ES-I3 (cell line): Measurements from ENCODE around the gene ALG12.

Experiments used
- H3K36me3 ChIP-seq: 2 replicates; pipeline ENCODE4 v1.6.1; 2013; ENCODE audit warnings: mild to moderate bottlenecking, low read length, control low read depth, moderate library complexity; ENCODE audit not compliant: insufficient read depth
- H3K4me1 ChIP-seq: 2 replicates; pipeline ENCODE4 v1.6.1; 2013; ENCODE audit warnings: mild to moderate bottlenecking, control low read depth, low read length; ENCODE audit not compliant: insufficient read depth
- H3K9ac ChIP-seq: 2 replicates; pipeline ENCODE4 v1.6.1; 2013; ENCODE audit warnings: low read depth, mild to moderate bottlenecking, low read length, moderate library complexity
- H3K9me3 ChIP-seq: 2 replicates; pipeline ENCODE4 v1.6.1; 2013; ENCODE audit warnings: mild to moderate bottlenecking, low read length, moderate library complexity; ENCODE audit not compliant: control insufficient read depth, insufficient read depth

Gene ALG12

GRCh38 chr22:49917974-49918910, at the start of gene ALG12, which contains the start of gene CRELD2:
ALG12 (minus strand) TSS chr22:49918438; CDS start chr22:49913765, 4,673 bp downstream.
CRELD2 (plus strand) TSS chr22:49918634; CDS start chr22:49918770, 136 bp downstream.
- H3K4me1 ChIP-seq, result peaks cover 3% of the 10 kb centered on the region; the same call in 1 of the 2 replicates
- peak within 1 kb of the TSS; percentile 93 for H3K9ac ChIP-seq
- H3K36me3 ChIP-seq, result no peaks in the 10 kb centered on the region
- H3K9me3 ChIP-seq, result no peaks in the 10 kb centered on the region

DNA sequence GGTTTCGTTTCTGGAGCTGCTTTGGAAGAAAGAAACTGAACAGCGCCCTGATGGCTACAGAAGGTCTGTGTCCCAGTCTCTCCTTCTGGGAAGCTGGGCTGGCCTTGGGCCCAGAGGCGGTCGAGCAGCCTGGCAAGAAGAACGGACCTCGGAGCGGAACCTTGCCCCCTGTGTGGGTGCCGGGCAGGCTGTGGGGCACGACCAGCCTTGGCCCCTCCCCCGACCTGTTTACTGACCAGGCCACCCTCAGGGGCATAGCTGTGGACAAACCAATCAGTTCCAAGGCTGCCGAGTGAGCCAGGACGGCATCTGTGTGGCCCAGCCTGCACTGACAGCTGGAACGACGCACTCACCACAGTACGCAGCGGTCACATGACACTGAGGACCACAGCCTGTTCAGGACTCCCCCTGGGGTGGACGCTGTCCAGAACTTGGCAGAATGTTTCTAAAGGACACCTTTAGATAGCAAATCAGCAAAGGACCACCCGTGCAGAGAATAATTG, 49.5 kb upstream of the ALG12 start:
- H3K9me3 ChIP-seq, result no peaks in the 10 kb centered on the region
- no peak overlapping the region for H3K9ac ChIP-seq
- H3K4me1 ChIP-seq, result peaks cover 10% of the 10 kb centered on the region
- peaks cover 9% of the 10 kb centered on the region for H3K36me3 ChIP-seq

DNA sequence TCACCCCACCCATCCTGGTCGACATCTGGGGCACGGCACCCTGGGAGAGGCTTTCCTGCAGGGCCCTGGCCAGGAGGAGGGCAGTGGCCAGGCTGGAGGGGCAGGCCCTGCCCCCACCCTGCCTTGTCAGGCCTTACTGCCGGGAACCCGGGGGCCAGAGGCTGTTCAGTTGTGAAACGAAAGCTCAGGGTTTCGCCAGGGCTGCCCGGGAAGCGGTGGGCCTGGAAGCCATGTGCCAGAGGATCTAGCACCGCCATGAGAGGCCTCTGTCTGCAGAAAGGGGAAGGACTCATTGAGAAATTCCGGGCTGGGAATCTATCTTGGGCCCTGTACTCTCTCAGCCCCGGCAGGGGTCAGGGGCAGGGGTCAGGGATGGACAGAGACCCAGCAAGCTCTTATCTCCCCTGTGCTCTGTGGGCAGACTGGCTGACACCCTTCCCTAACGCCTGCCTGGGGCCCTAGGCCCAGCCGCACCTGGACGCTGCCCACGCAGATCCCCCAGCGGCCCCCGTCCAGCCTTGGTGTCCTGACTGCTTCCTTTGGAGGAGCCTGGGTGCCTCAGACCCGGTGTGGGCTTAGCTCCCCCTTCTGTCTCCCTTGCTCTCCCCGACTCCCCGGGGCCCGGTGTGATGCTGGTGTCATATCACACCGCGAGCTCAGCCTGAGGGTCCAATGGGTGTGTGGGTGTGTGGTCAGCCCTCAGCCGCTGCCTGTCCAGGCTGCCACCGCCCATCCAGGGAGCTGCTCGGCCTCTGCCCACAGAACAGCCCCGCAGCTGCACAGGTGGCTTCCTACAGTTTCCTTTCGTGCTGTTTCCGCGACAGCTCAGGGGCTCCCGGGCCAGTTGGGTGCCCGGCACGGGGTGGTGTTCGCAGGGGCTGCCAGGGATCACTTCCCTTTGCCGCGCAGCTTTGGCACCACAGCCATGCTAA, 48.8 kb upstream of the ALG12 start:
- Histone ChIP-seq H3K9me3 (no peaks in the 10 kb centered on the region), H3K36me3 (peaks cover 10% of the 10 kb centered on the region), H3K9ac (no peak overlapping the region), H3K4me1 (peaks cover 14% of the 10 kb centered on the region)

DNA sequence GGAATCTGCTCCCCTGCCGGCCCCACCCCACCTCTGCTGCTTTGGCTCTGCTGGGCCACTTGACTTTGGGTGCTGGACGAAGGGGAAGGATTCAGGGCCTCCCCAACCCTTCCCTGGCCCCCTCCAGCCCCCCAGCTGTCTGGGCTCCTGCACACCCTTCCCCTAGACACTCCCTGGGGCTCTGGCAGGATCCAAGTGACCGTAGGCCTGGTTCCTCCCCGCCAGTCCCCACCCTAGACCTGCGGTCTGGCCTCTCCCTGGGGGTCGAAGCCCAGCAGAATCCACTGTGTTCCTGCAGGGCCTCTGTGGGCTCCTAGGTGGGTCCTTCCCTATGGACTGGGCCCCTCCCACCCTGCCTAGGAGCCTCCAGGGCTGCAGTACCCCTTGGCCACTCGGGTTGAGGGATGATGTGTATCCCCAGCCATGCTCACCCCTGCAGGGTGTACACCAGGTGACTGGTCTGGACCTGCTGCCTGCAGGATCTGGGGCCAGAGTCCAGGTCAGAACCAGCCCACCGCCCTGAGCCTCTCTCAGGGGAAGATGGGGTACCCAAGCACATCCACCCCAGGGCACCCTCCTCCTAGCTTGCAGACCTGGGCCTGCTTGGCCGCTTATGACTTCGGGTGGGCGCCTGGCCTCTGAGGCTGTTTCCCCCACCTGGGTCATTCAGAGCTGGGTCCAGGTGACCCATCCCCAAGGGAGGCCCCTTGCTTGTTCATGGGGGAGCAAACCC, 48.0 kb upstream of the ALG12 start:
- Histone ChIP-seq H3K4me1 (peaks cover 14% of the 10 kb centered on the region), H3K36me3 (peaks cover 10% of the 10 kb centered on the region), H3K9me3 (no peaks in the 10 kb centered on the region), H3K9ac (no peak overlapping the region)

DNA sequence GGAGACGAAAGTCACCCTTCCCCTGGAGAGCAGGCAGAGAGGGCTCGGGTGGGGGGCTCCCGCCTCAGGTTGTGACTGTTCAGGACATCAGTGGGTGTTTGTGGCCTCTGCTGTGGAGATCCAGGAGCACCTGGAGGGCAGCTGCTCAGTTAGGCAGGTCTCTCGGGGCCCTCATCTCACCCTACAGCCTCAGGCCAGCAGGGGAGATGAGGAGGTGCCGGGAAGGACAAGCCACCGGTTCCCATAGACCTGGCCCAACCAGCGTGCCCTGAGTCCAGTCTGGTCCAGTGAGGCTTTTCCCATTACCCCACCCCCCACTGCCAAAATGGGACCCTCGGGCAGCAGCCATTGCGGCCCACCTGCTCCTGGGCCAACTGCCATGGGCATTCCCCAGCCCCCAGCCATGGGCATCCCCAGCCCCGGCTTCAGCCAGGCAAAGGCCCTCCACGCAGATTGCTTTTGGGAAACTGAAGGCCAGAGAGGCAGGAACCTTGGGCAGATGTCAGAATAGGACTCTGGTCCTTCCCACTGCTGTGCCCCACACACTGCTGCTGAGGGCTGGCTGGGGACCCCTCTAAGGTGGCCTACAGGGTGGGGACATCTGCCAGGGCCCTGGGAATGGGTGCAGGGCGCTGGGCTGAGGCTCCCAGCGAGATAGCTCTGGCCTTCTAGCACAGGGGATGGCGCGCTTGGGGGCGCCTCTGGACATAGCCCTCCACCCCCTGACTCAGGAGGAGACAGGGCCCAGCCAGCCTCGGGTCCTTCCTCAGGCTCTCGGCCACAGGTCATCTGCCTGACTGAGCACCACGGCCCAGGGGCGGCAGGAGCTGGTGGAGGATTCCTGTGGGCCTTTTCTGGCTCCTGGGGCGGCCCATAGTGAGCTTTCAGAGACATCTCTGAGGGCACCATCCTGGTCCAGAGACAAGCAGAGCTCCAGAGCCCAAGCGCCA, 47.1 kb upstream of the ALG12 start:
- Histone ChIP-seq H3K9ac (no peak overlapping the region), H3K36me3 (peaks cover 10% of the 10 kb centered on the region), H3K4me1 (peaks cover 11% of the 10 kb centered on the region)

DNA sequence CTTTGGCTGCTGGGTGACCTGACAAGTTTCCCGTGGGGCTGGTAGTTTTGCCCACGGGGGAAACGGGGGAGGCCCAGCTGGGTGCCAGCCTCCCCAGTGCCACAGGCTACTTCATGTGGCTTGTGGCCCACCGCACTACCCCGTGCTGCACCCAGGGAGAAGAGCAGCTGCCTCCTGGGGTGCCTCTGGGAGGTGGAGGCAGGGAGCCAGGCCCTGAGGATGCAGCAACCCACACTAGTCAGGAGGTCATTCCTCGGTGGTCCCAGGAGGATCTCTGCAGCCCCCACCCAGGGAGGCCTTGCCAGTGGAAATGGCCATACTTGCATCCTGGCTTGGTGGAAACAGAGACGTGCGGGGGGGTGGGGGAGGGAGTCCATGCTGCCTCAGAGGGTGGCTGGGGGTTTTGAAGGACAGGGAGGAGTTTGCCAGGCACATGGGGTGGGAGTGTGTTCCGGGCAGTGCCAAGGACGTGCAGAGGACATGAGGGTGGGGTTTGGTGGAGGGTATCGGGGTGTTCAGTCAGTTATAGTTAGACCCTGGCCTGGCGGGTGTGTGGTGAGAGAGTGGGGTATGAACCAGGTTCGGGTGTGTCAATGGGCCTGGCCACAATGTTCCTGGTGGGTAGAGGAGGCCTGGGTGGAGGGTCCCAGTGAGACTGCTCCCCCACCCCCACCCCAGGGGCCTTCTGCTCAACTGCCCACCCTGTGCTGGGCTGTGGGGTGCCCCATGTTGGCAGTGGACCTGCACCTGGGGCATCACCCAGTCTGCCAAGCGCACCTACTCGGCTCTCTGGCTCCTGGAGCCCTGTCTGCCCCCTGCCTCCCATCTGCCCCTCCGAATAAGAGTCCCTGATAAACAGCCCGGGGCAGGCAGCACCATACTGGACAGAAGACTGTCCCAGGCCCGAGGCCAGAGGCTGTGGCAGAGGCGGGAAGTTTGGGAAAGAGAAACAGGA, 46.2 kb upstream of the ALG12 start:
- Histone ChIP-seq H3K9me3 (no peaks in the 10 kb centered on the region), H3K4me1 (peaks cover 7% of the 10 kb centered on the region; the same call in 1 of the 2 replicates), H3K9ac (no peak overlapping the region), H3K36me3 (peaks cover 10% of the 10 kb centered on the region)

More for the DNA sequence above, 47.1 kb upstream of the ALG12 start:
- no peaks in the 10 kb centered on the region for H3K9me3 ChIP-seq

DNA sequence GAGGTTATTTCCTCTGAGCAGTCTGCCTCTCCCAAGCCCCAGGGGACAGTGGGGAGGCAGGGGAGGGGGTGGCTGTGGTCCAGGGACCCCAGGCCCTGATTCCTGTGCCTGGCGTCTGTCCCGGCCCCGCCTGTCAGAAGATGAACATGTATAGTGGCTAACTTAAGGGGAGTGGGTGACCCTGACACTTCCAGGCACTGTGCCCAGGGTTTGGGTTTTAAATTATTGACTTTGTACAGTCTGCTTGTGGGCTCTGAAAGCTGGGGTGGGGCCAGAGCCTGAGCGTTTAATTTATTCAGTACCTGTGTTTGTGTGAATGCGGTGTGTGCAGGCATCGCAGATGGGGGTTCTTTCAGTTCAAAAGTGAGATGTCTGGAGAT, 45.4 kb upstream of the ALG12 start:
- H3K36me3 ChIP-seq, result peaks cover 10% of the 10 kb centered on the region
- no peak overlapping the region for H3K9ac ChIP-seq
- H3K4me1 ChIP-seq, result peaks cover 7% of the 10 kb centered on the region; the same call in 1 of the 2 replicates
- no peaks in the 10 kb centered on the region for H3K9me3 ChIP-seq

- Histone ChIP-seq H3K4me1 (peaks cover 7% of the 10 kb centered on the region; the same call in 1 of the 2 replicates), H3K36me3 (peaks cover 10% of the 10 kb centered on the region), H3K9me3 (no peaks in the 10 kb centered on the region), H3K9ac (peak overlapping the region; percentile 54; the same call in 1 of the 2 replicates)
Measured at GRCh38 chr22:49962751-49963646, 44.8 kb upstream of the ALG12 start.

- peak overlapping the region; percentile 64 for H3K9ac ChIP-seq
- peaks cover 7% of the 10 kb centered on the region; the same call in 1 of the 2 replicates for H3K4me1 ChIP-seq
- H3K9me3 ChIP-seq, result no peaks in the 10 kb centered on the region
- peaks cover 10% of the 10 kb centered on the region for H3K36me3 ChIP-seq
Measured at GRCh38 chr22:49962012-49962750, 43.9 kb upstream of the ALG12 start.

DNA sequence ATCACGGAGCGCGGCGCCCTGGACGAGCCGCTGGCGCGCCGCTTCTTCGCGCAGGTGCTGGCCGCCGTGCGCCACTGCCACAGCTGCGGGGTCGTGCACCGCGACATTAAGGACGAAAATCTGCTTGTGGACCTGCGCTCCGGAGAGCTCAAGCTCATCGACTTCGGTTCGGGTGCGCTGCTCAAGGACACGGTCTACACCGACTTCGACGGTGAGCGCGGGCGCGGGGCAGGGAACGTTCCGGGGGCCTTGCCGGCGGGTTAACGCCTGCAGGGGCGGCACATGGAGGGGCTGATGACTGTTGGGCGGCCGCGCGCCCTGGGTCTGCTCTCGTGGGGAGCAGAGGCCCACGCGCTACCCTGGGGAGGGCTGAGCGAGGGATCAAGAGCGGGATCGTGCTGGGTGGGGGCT, 43.4 kb upstream of the ALG12 start:
- Histone ChIP-seq H3K4me1 (peaks cover 7% of the 10 kb centered on the region; the same call in 1 of the 2 replicates), H3K36me3 (peaks cover 10% of the 10 kb centered on the region), H3K9ac (peak overlapping the region; percentile 64), H3K9me3 (no peaks in the 10 kb centered on the region)
